Body of pancreas (tissue), 4 donors: ENCODE data around the gene LRP11.

Source experiments
- CTCF ChIP-seq, 7 experiments: fragments of 450-650 bp in 4 of 7; fragments of 200-600 bp in 3 of 7; sonication (generic) in 3 of 7; IDR thresholded peaks; one replicate each; pipeline ENCODE4 v1.5.1; 2016 to 2019; ENCODE audit warnings: antibody characterized with exemption in 7 of 7
- POLR2A ChIP-seq, 3 donors: fragments of 450-650 bp; IDR thresholded peaks; one replicate each; pipeline ENCODE4 v1.6.1; 2016; ENCODE audit warnings: antibody characterized with exemption in 3 of 3, mild to moderate bottlenecking in 2 of 3

DNA sequence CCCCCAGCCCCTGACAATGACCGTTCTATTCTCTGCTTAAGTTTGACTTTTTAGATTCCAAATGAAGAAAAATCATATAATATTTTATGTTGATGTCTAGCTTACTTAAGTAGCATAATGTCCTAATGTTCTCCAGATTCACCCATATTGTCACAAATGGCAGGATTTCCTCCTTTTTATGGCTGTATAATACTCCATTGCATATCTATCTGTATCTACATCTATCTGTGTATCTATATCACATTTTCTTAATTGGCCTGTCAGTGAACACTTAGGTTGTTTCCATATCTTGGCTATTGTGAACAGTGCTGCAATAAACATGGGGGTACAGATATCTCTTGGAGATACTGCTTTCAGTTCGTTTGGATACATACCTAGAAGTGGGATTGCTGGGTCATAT lies 7.0 kb upstream of the LRP11 start:
- TF ChIP-seq CTCF (IDR thresholded peaks at IDR 0.05) (no peak), POLR2A (IDR thresholded peaks at IDR 0.05) (no peak)
